SU-DHL-6 (cell line): ENCODE results near the gene UBQLN2.

Experiments used
- H2AFZ ChIP-seq: fragments of 200-600 bp; sonication (generic); 2 replicates; pipeline ENCODE4 v1.6.1; 2014; ENCODE audit warnings: low read depth, mild to moderate bottlenecking, moderate library complexity, mixed read lengths, antibody characterized with exemption, low read length; ENCODE audit not compliant: severe bottlenecking
- H3F3A ChIP-seq: fragments of 200-600 bp; shearing (Covaris generic); 2 replicates; pipeline ENCODE4 v1.6.0; 2016; ENCODE audit warnings: antibody characterized with exemption, mild to moderate bottlenecking; ENCODE audit not compliant: insufficient read depth
- H3K27ac ChIP-seq: fragments of 200-600 bp; sonication (generic); 2 replicates; pipeline ENCODE4 v1.5.1; 2016; ENCODE audit warnings: low read depth, mild to moderate bottlenecking, low read length, moderate library complexity, mixed read lengths
- H3K27me3 ChIP-seq: fragments of 200-600 bp; sonication (generic), shearing (Covaris generic); 2 replicates; pipeline ENCODE4 v1.6.0; 2014; ENCODE audit warnings: mild to moderate bottlenecking, low read length
- H3K36me3 ChIP-seq: fragments of 200-600 bp; sonication (generic); 2 replicates; pipeline ENCODE4 v1.6.1; 2014; ENCODE audit warnings: mild to moderate bottlenecking, low read length, mixed read lengths
- H3K4me2 ChIP-seq: fragments of 300-600, 200-600 bp; shearing (Covaris generic), sonication (generic); 2 replicates; pipeline ENCODE4 v1.6.0; 2014; ENCODE audit warnings: low read length, low read depth, mild to moderate bottlenecking; ENCODE audit not compliant: poor library complexity, severe bottlenecking
- H3K4me3 ChIP-seq: fragments of 200-600 bp; sonication (generic); 2 replicates; pipeline ENCODE4 v1.5.1; 2014; ENCODE audit warnings: antibody characterized with exemption, low read length, mild to moderate bottlenecking, mixed read lengths; ENCODE audit not compliant: insufficient read depth, poor library complexity, severe bottlenecking
- H3K79me2 ChIP-seq: fragments of 200-600 bp; sonication (generic); 2 replicates; pipeline ENCODE4 v1.6.1; 2014; ENCODE audit warnings: mild to moderate bottlenecking, low read length, moderate library complexity; ENCODE audit not compliant: insufficient read depth
- H3K9ac ChIP-seq: fragments of 200-600 bp; sonication (generic); 2 replicates; pipeline ENCODE4 v1.7.0; 2014; ENCODE audit warnings: mild to moderate bottlenecking, low read length
- H3K9me2 ChIP-seq: fragments of 200-600 bp; sonication (generic); replicated peaks from 2 replicates; pipeline ENCODE4 v1.6.1; 2014; ENCODE audit warnings: low read length; ENCODE audit not compliant: insufficient read depth
- H3K9me3 ChIP-seq: fragments of 200-600 bp; sonication (generic); 2 replicates; pipeline ENCODE4 v1.6.1; 2014; ENCODE audit warnings: low read length, mixed read lengths; ENCODE audit not compliant: insufficient read depth
- H4K20me1 ChIP-seq: fragments of 200-600 bp; sonication (generic); 2 replicates; pipeline ENCODE4 v1.6.1; 2014; ENCODE audit warnings: low read depth, mild to moderate bottlenecking, antibody characterized with exemption, low read length, moderate library complexity, mixed read lengths
- EZH2phosphoT487 ChIP-seq: fragments of 200-600 bp; sonication (generic), shearing (Covaris generic); conservative IDR thresholded peaks from 2 replicates; pipeline ENCODE4 v1.6.1; 2018; ENCODE audit warnings: mild to moderate bottlenecking, antibody characterized with exemption, low read length, moderate library complexity, mixed read lengths
- TF ChIP-seq, protein P1 (sequence below): fragments of 200-600 bp; sonication (generic); IDR thresholded peaks from one replicate; pipeline ENCODE4 v1.5.1; 2017; ENCODE audit warnings: antibody characterized with exemption, mild to moderate bottlenecking, low read length, moderate library complexity; ENCODE audit not compliant: insufficient read depth, poor library complexity, severe bottlenecking

UBQLN2 gene

GRCh38 chrX:56572975-56573374, 9.5 kb downstream of the UBQLN2 start:
- H3K9me3 ChIP-seq: no peaks in the 10 kb centered on the region
- no peak overlapping the region for H3K9ac ChIP-seq
- no peak overlapping the region for H3K4me3 ChIP-seq
- no peaks in the 10 kb centered on the region for H3K9me2 ChIP-seq
- H3K36me3 ChIP-seq: no peaks in the 10 kb centered on the region
- no peak overlapping the region for H3K4me2 ChIP-seq
- peaks cover 26% of the 10 kb centered on the region for H3K79me2 ChIP-seq
- H3K27me3 ChIP-seq: no peaks in the 10 kb centered on the region
- H4K20me1 ChIP-seq: no peaks in the 10 kb centered on the region
- no peak overlapping the region for H3K27ac ChIP-seq
- no peaks in the 10 kb centered on the region for H3F3A ChIP-seq
- TF ChIP-seq, protein P1, sequence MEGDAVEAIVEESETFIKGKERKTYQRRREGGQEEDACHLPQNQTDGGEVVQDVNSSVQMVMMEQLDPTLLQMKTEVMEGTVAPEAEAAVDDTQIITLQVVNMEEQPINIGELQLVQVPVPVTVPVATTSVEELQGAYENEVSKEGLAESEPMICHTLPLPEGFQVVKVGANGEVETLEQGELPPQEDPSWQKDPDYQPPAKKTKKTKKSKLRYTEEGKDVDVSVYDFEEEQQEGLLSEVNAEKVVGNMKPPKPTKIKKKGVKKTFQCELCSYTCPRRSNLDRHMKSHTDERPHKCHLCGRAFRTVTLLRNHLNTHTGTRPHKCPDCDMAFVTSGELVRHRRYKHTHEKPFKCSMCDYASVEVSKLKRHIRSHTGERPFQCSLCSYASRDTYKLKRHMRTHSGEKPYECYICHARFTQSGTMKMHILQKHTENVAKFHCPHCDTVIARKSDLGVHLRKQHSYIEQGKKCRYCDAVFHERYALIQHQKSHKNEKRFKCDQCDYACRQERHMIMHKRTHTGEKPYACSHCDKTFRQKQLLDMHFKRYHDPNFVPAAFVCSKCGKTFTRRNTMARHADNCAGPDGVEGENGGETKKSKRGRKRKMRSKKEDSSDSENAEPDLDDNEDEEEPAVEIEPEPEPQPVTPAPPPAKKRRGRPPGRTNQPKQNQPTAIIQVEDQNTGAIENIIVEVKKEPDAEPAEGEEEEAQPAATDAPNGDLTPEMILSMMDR: no peak
- no peak for TF ChIP-seq EZH2phosphoT487
- H2AFZ ChIP-seq: no peak overlapping the region

DNA sequence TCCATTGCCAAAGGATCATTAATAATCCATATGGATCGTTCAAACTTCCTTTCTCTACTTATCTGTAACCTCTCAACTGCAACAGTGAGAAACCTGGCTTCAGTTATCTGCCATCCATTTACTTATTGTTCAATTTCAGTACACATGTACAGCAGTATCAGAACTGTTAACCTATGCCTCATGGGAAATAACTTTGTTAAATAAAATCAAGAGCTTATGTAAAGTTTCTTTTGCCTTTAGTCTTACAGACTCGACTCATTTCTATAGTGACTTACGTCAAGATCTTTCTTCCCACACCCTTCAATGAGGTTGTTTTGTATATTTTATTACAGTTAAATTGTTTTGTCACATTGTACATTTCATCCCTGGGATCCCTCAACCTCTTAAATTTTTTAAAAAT, 11.4 kb downstream of the UBQLN2 start:
- Histone ChIP-seq H3K9me2 (no peaks in the 10 kb centered on the region), H3K79me2 (peaks cover 18% of the 10 kb centered on the region; the same call in 1 of the 2 replicates), H3F3A (no peaks in the 10 kb centered on the region), H4K20me1 (no peaks in the 10 kb centered on the region), H3K27ac (no peak overlapping the region), H3K4me3 (no peak overlapping the region), H3K27me3 (no peaks in the 10 kb centered on the region), H3K4me2 (no peak overlapping the region), H3K9me3 (no peaks in the 10 kb centered on the region), H3K36me3 (no peaks in the 10 kb centered on the region; the same call in 1 of the 2 replicates), H2AFZ (no peak overlapping the region), H3K9ac (no peak overlapping the region)
- TF ChIP-seq EZH2phosphoT487: no peak
- TF ChIP-seq, protein P1: no peak

DNA sequence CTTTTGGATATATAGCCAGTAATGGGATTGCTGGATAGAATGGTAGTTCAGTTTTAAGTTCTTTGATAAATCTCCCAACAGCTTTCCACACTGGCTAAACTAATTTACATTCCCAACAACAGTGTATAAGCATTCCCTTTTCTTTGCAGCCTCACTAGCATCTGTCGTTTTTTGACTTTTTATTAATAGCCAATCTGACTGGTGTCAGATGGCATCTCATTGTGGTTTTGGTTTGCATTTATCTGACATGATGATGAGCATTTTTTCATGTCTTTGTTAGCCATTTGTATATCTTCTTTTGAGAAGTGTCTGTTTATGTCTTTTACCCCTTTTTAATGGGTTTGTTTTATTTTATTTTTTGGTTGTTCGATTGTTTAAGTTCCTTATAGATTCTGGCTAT, 13.3 kb downstream of the UBQLN2 start:
- Histone ChIP-seq H3K4me3 (no peak overlapping the region), H3K27ac (no peak overlapping the region), H3K79me2 (peaks cover 23% of the 10 kb centered on the region; the same call in 1 of the 2 replicates), H3K9me3 (no peaks in the 10 kb centered on the region), H3K36me3 (no peaks in the 10 kb centered on the region; the same call in 1 of the 2 replicates), H3K9me2 (no peaks in the 10 kb centered on the region), H2AFZ (no peak overlapping the region), H3K27me3 (no peaks in the 10 kb centered on the region), H4K20me1 (no peaks in the 10 kb centered on the region), H3K4me2 (no peak overlapping the region), H3K9ac (no peak overlapping the region), H3F3A (no peaks in the 10 kb centered on the region)
- TF ChIP-seq EZH2phosphoT487: no peak
- TF ChIP-seq, protein P1: no peak
